Measurements from ENCODE around the gene MAN1A2.

MAN1A2 gene

GRCh38 chr1:117370071-117370470 lies 2.8 kb downstream of the MAN1A2 start:
- H3K4me3 ChIP-seq, result peak overlapping the region; percentile 78 to 100 (median 92); a peak in 18 of 20 replicates
- H3K4me2 ChIP-seq, result peak overlapping the region; percentile 68 to 98 (median 90)
- peaks cover 13 to 78% (median 59%) of the 10 kb centered on the region in 11 experiments; a peak in 20 of 22 replicates for H4K20me1 ChIP-seq
- peak overlapping the region in 1 of 11 experiments; percentile 99; a peak in 2 of 22 replicates for H3K27ac ChIP-seq
- peaks cover 16 to 64% (median 35%) of the 10 kb centered on the region in 10 experiments for H3K4me1 ChIP-seq
- H3K9ac ChIP-seq, result peak overlapping the region in 9 of 11 experiments; percentile 46 to 99 (median 65); a peak in 16 of 22 replicates
- no peak for TF ChIP-seq Cebpa-rat (IDR thresholded peaks at IDR 0.05)
- H3K36me3 ChIP-seq, result 0 out of 22 replicates have a peak, but pooled peaks cover 0 to 3% (median 0%) of the 10 kb centered on the region in 11 experiments
- no peaks in the 10 kb centered on the region for H3K27me3 ChIP-seq
- no peaks in the 10 kb centered on the region; a peak in 2 of 22 replicates for H3K9me3 ChIP-seq (replicated peaks in 1 of 11)

GRCh38 chr1:117370509-117370908 lies 3.3 kb downstream of the MAN1A2 start:
- peak overlapping the region in 1 of 11 experiments; percentile 99; a peak in 1 of 22 replicates for H3K27ac ChIP-seq
- no peaks in the 10 kb centered on the region for H3K27me3 ChIP-seq
- H3K4me2 ChIP-seq, result peak overlapping the region; percentile 68 to 98 (median 90)
- H3K9ac ChIP-seq, result peak overlapping the region in 7 of 11 experiments; percentile 46 to 99 (median 65); a peak in 11 of 22 replicates
- peaks cover 0 to 2% (median under 1%) of the 10 kb centered on the region in 11 experiments; a peak in 8 of 22 replicates for H3K9me3 ChIP-seq (replicated peaks in 1 of 11)
- TF ChIP-seq Cebpa-rat (IDR thresholded peaks at IDR 0.05), result no peak
- peaks cover 0 to 3% (median 0%) of the 10 kb centered on the region in 11 experiments; a peak in 3 of 22 replicates for H3K36me3 ChIP-seq
- H3K4me1 ChIP-seq, result peaks cover 13 to 59% (median 31%) of the 10 kb centered on the region in 10 experiments
- H4K20me1 ChIP-seq, result peaks cover 13 to 82% (median 59%) of the 10 kb centered on the region in 11 experiments; a peak in 20 of 22 replicates
- peak overlapping the region; percentile 78 to 100 (median 92); a peak in 16 of 20 replicates for H3K4me3 ChIP-seq

DNA sequence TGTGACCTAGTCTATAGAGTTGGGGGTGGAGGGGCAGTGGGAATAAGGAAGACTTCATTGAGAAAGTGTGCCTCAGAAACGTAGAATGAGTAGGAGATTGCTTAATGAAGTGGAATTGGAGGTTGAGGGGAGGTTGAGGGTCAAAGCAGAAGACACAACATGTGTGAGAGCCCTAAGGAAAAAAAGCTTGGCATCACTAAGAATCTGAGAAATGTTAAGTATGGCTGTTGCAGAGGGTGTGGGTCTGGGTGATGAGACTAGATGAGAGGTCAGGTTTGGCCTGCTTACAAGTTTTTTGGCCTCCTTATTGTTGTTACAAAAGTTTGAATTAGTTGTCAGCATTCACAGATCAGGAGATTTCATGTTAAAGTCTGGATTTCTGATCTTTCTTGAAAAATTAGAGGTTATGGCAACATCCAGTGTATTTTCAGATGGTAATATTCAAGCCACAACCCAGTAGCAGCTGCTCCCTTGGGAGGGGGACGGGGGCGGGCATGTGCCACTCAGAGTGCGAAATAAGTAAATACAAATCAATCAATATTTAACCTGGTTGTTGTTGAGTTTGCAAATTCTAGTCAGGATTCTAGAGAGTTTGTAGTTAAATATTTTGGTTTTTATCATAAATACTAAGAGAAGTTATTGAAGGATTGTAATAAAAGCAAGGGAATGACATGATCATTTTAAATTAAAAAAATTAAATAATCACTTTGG lies 4.3 kb downstream of the MAN1A2 start:
- Histone ChIP-seq H4K20me1 (peaks cover 13 to 92% (median 59%) of the 10 kb centered on the region in 11 experiments; a peak in 20 of 22 replicates), H3K27me3 (no peaks in the 10 kb centered on the region), H3K4me2 (peak overlapping the region; percentile 68 to 98 (median 90)), H3K4me1 (peaks cover 7 to 54% (median 25%) of the 10 kb centered on the region in 10 experiments), H3K36me3 (peaks cover 6 to 12% (median 9%) of the 10 kb centered on the region in 11 experiments; a peak in 21 of 22 replicates), H3K27ac (no peak overlapping the region), H3K4me3 (peak overlapping the region in 7 of 10 experiments; percentile 3 to 98 (median 24); a peak in 7 of 20 replicates), H3K9ac (peak overlapping the region in 1 of 11 experiments; percentile 41; a peak in 1 of 22 replicates), H3K9me3 (replicated peaks in 1 of 11) (peaks cover 9 to 13% (median 11%) of the 10 kb centered on the region in 11 experiments; a peak in 21 of 22 replicates)
- no peak for TF ChIP-seq Cebpa-rat (IDR thresholded peaks at IDR 0.05)

- Histone ChIP-seq H3K4me1 (peaks cover 7 to 54% (median 25%) of the 10 kb centered on the region in 10 experiments), H4K20me1 (peaks cover 13 to 99% (median 56%) of the 10 kb centered on the region in 11 experiments; a peak in 20 of 22 replicates), H3K4me3 (no peak overlapping the region), H3K36me3 (peaks cover 8 to 24% (median 15%) of the 10 kb centered on the region in 11 experiments; a peak in 21 of 22 replicates), H3K27ac (no peak overlapping the region), H3K9me3 (replicated peaks in 1 of 11) (peaks cover 13 to 25% (median 23%) of the 10 kb centered on the region in 11 experiments), H3K27me3 (no peaks in the 10 kb centered on the region), H3K4me2 (peak overlapping the region in 4 of 11 experiments; percentile 0 to 44 (median 36); a peak in 5 of 22 replicates), H3K9ac (no peak overlapping the region)
- TF ChIP-seq Cebpa-rat (IDR thresholded peaks at IDR 0.05), result no peak
These were observed 5.7 kb downstream of the MAN1A2 start for GRCh38 chr1:117372863-117373412.

GRCh38 chr1:117373932-117374331 lies 6.7 kb downstream of the MAN1A2 start:
- Histone ChIP-seq H3K27me3 (no peaks in the 10 kb centered on the region), H3K9ac (no peak overlapping the region), H3K9me3 (replicated peaks in 1 of 11) (peaks cover 13 to 29% (median 23%) of the 10 kb centered on the region in 11 experiments), H3K4me2 (peak overlapping the region in 2 of 11 experiments; percentile 22 to 28; a peak in 5 of 22 replicates), H3K4me3 (no peak overlapping the region), H4K20me1 (peaks cover 9 to 97% (median 46%) of the 10 kb centered on the region in 11 experiments; a peak in 20 of 22 replicates), H3K27ac (no peak overlapping the region), H3K4me1 (peaks cover 7 to 54% (median 25%) of the 10 kb centered on the region in 10 experiments), H3K36me3 (peaks cover 8 to 24% (median 15%) of the 10 kb centered on the region in 11 experiments; a peak in 21 of 22 replicates)
- TF ChIP-seq Cebpa-rat (IDR thresholded peaks at IDR 0.05), result no peak

- Histone ChIP-seq H3K36me3 (peaks cover 8 to 26% (median 16%) of the 10 kb centered on the region in 11 experiments; a peak in 21 of 22 replicates), H3K9me3 (replicated peaks in 1 of 11) (peaks cover 13 to 40% (median 31%) of the 10 kb centered on the region in 11 experiments), H3K9ac (no peak overlapping the region), H3K4me1 (peaks cover 7 to 40% (median 18%) of the 10 kb centered on the region in 10 experiments), H3K27ac (no peak overlapping the region), H3K27me3 (no peaks in the 10 kb centered on the region), H4K20me1 (peaks cover 2 to 96% (median 37%) of the 10 kb centered on the region in 11 experiments; a peak in 19 of 22 replicates), H3K4me3 (no peak overlapping the region), H3K4me2 (no peak overlapping the region)
- no peak for TF ChIP-seq Cebpa-rat (IDR thresholded peaks at IDR 0.05)
These were observed 8.1 kb downstream of the MAN1A2 start for GRCh38 chr1:117375327-117375726.

GRCh38 chr1:117387060-117387633 lies 19.9 kb downstream of the MAN1A2 start:
- peaks cover 0 to 67% (median 27%) of the 10 kb centered on the region in 11 experiments; a peak in 14 of 22 replicates for H4K20me1 ChIP-seq
- H3K9ac ChIP-seq, result no peak overlapping the region
- no peaks in the 10 kb centered on the region for H3K27me3 ChIP-seq
- no peak overlapping the region for H3K27ac ChIP-seq
- H3K4me3 ChIP-seq, result no peak overlapping the region
- peaks cover 4 to 12% (median 7%) of the 10 kb centered on the region in 10 experiments; a peak in 14 of 20 replicates for H3K4me1 ChIP-seq
- peaks cover 0 to 21% (median 7%) of the 10 kb centered on the region in 11 experiments; a peak in 6 of 22 replicates for H3K36me3 ChIP-seq
- H3K4me2 ChIP-seq, result no peak overlapping the region
- TF ChIP-seq Cebpa-rat (IDR thresholded peaks at IDR 0.05), result no peak
- H3K9me3 ChIP-seq (replicated peaks in 1 of 11), result peaks cover 25 to 46% (median 28%) of the 10 kb centered on the region in 11 experiments

GRCh38 chr1:117388328-117388727 lies 21.1 kb downstream of the MAN1A2 start:
- H3K4me2 ChIP-seq, result peak overlapping the region in 8 of 11 experiments; percentile 5 to 47 (median 24); a peak in 5 of 22 replicates
- peaks cover 0 to 18% (median 6%) of the 10 kb centered on the region in 11 experiments; a peak in 6 of 22 replicates for H3K36me3 ChIP-seq
- no peak overlapping the region for H3K9ac ChIP-seq
- H4K20me1 ChIP-seq, result peaks cover 0 to 78% (median 28%) of the 10 kb centered on the region in 11 experiments; a peak in 14 of 22 replicates
- no peak overlapping the region for H3K4me3 ChIP-seq
- peaks cover 17 to 47% (median 20%) of the 10 kb centered on the region in 11 experiments for H3K9me3 ChIP-seq (replicated peaks in 1 of 11)
- TF ChIP-seq Cebpa-rat (IDR thresholded peaks at IDR 0.05), result no peak
- no peaks in the 10 kb centered on the region for H3K27me3 ChIP-seq
- H3K27ac ChIP-seq, result no peak overlapping the region
- H3K4me1 ChIP-seq, result peaks cover 4 to 12% (median 7%) of the 10 kb centered on the region in 10 experiments; a peak in 14 of 20 replicates

Measured in BLaER1 treated with 17β-estradiol and CSF1 and Interleukin-3, amounts not matched to agents 10 nM and 100 nM (cell line).